Large intestine (tissue), 3 donors: ENCODE data around the gene RYR2. TPM values are rescaled to one million over a fixed set of nuclear protein-coding genes. Genes with fewer than 3 reads are reported as not detected.
A peak's percentile ranks its signal among the peaks of the same experiment; 100 is the strongest.

Experiments used
- DNase-seq, 2 donors: peaks; one replicate each; pipeline versions ENCODE4 v3.0.0 to v3.0.0-alpha.2; 2013
- H3K27ac ChIP-seq: one replicate; pipeline ENCODE4 v1.5.1; 2013; ENCODE audit warnings: low read length
- H3K27me3 ChIP-seq: 2 replicates; pipeline ENCODE4 v1.6.1; 2013; ENCODE audit warnings: low read length; ENCODE audit not compliant: control insufficient read depth, insufficient read depth
- H3K36me3 ChIP-seq: 2 replicates; pipeline ENCODE4 v1.6.1; 2013; ENCODE audit warnings: low read length; ENCODE audit not compliant: control insufficient read depth, insufficient read depth
- H3K4me1 ChIP-seq: one replicate; pipeline ENCODE4 v1.6.1; 2013; ENCODE audit warnings: low read length; ENCODE audit not compliant: control insufficient read depth, insufficient read depth
- H3K4me3 ChIP-seq: one replicate; pipeline ENCODE4 v1.5.1; 2013; ENCODE audit warnings: low read length
- H3K9me3 ChIP-seq: one replicate; pipeline ENCODE4 v1.6.1; 2013; ENCODE audit warnings: mild to moderate bottlenecking, low read depth, low read length, moderate library complexity; ENCODE audit not compliant: control insufficient read depth
- WGBS: methylation state at CpG from one replicate; pipeline ENCODE4 v1.1.5; 2013; ENCODE audit warnings: low lambda C conversion rate; ENCODE audit not compliant: insufficient coverage; 5-methylcytosine and 5-hydroxymethylcytosine counted together
- polyA plus RNA-seq: library from polyadenylated mRNA; unstranded; fragments of 120-200 nt; gene quantifications from one replicate; pipeline ENCODE4 v1.2.1, GENCODE V29; 2013

Gene RYR2
- polyA plus RNA-seq, 1 donor: 4.3 TPM

- H3K4me1 ChIP-seq: peaks cover 15% of the 10 kb centered on the region
- no peak overlapping the region for H3K4me3 ChIP-seq
- H3K9me3 ChIP-seq: no peaks in the 10 kb centered on the region
- H3K27me3 ChIP-seq: no peaks in the 10 kb centered on the region
- H3K27ac ChIP-seq: no peak overlapping the region
- peak; percentile 43 to 79 for DNase-seq
- H3K36me3 ChIP-seq: no peaks in the 10 kb centered on the region
- no CpG with 5 or more reads among the region's 1 CpG for WGBS
Measured at GRCh38 chr1:237685551-237685950, 643.6 kb downstream of the RYR2 start.

DNA sequence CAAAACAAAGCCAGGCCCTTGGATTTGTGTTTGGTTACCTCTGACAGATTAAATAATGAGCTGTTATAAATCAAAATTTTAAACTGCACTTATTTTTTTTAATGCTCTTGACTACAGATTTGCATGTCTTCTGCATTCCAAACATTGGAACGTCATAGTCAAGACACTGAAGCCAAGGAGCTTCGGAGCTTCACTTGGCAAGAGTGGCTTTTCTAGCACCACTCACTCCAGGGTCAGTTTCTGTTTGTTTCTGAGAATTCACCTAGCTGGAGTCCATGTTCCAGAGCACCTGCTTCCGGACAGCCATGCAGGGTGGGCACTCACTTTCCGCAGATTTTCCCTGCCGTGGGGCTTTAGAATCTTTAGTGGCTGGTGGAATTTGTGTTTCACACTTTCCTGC is 645.8 kb downstream of the RYR2 start:
- DNase-seq: no peak
- H3K36me3 ChIP-seq: no peaks in the 10 kb centered on the region
- no peak overlapping the region for H3K27ac ChIP-seq
- no peaks in the 10 kb centered on the region for H3K9me3 ChIP-seq
- WGBS: 92% methylated on average over 2 of the region's 5 CpGs
- no peaks in the 10 kb centered on the region for H3K27me3 ChIP-seq
- no peak overlapping the region for H3K4me3 ChIP-seq
- peaks cover 15% of the 10 kb centered on the region for H3K4me1 ChIP-seq

GRCh38 chr1:237690656-237691055 is 648.7 kb downstream of the RYR2 start:
- WGBS: no CpG with 5 or more reads among the region's 2 CpGs
- Histone ChIP-seq H3K27ac (no peak overlapping the region), H3K27me3 (no peaks in the 10 kb centered on the region), H3K36me3 (no peaks in the 10 kb centered on the region), H3K4me1 (peaks cover 9% of the 10 kb centered on the region), H3K9me3 (no peaks in the 10 kb centered on the region), H3K4me3 (no peak overlapping the region)
- no peak for DNase-seq

DNA sequence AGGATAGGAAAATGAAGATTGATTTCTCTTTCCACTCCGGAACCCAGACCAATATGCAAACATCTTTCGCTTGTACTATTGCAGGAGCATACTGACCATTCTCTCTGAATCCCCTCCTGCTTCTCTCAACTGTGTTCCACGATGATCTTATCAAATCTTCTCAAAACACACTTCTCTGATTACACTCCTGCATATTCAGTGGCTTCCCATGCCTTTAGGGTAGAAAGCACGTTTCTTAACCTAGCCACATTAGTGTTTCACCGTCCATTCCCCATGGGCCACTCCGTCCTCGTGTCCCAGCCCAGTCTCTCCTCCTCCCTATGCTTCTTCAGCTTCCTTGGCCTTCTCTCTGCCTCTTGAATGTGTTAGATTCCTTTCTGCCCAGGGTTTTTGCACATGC is 650.3 kb downstream of the RYR2 start:
- Histone ChIP-seq H3K27ac (no peak overlapping the region), H3K4me1 (no peaks in the 10 kb centered on the region), H3K36me3 (no peaks in the 10 kb centered on the region), H3K9me3 (no peaks in the 10 kb centered on the region), H3K27me3 (no peaks in the 10 kb centered on the region), H3K4me3 (no peak overlapping the region)
- no peak for DNase-seq
- whole genome bisulfite sequencing: 80% methylated on average over 2 of the region's 7 CpGs

GRCh38 chr1:237695878-237696277 is 653.9 kb downstream of the RYR2 start:
- Histone ChIP-seq H3K36me3 (no peaks in the 10 kb centered on the region), H3K27me3 (no peaks in the 10 kb centered on the region), H3K4me1 (no peaks in the 10 kb centered on the region), H3K4me3 (no peak overlapping the region), H3K27ac (no peak overlapping the region), H3K9me3 (no peaks in the 10 kb centered on the region)
- no peak for DNase-seq

DNA sequence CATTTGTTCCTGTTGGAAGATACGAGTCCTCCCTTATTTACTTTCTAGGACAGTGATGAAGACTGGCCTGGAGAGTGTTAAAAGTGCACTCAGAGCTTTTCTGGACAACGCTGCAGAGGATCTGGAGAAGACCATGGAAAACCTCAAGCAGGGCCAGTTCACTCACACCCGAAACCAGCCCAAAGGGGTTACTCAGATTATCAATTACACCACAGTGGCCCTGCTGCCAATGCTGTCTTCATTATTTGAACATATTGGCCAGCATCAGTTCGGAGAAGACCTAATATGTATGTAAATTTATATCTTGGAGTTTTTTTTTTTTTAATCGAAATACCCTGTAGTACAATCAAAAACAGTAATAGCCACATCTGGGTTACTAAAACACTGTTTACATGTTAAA is 658.2 kb downstream of the RYR2 start:
- Histone ChIP-seq H3K9me3 (no peaks in the 10 kb centered on the region), H3K4me1 (peaks cover 7% of the 10 kb centered on the region), H3K27me3 (no peaks in the 10 kb centered on the region), H3K36me3 (no peaks in the 10 kb centered on the region), H3K27ac (no peak overlapping the region), H3K4me3 (no peak overlapping the region)
- WGBS: 100% methylated on average over 3 of the region's 5 CpGs
- DNase-seq: no peak

- peak overlapping the region; percentile 65 for H3K27ac ChIP-seq
- peak in 1 of 2 donors; percentile 44 for DNase-seq
- WGBS: no CpG with 5 or more reads among the region's 2 CpGs
Measured at GRCh38 chr1:237701534-237701933, 659.5 kb downstream of the RYR2 start.

DNA sequence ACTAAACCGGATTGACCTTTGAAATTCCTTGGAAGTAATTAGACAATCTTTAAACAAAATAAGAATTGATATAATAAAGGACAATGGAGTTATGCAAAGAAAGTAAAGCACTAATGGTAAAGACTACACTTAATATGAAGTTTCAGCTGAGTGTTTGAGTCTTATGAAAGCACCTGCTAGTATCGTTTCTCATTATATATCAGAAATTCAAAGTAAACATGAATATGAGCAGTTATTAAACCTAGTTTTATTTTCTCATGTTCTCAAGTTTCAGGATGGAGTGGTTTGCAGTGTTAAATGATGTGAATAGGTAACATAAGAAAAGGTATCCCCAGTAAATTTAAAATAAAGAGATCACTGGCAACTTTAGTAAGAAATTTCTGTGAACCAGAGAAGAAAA is 660.2 kb downstream of the RYR2 start:
- 22% methylated on average over 2 of the region's 2 CpGs for WGBS
- Histone ChIP-seq H3K9me3 (no peaks in the 10 kb centered on the region), H3K4me1 (peaks cover 7% of the 10 kb centered on the region), H3K27ac (peak overlapping the region; percentile 65), H3K27me3 (no peaks in the 10 kb centered on the region), H3K36me3 (no peaks in the 10 kb centered on the region), H3K4me3 (no peak overlapping the region)
- peak in 1 of 2 donors; percentile 55 for DNase-seq

More at GRCh38 chr1:237701534-237701933, 659.5 kb downstream of the RYR2 start:
- no peaks in the 10 kb centered on the region for H3K9me3 ChIP-seq
- peaks cover 7% of the 10 kb centered on the region for H3K4me1 ChIP-seq
- H3K4me3 ChIP-seq: no peak overlapping the region
- no peaks in the 10 kb centered on the region for H3K27me3 ChIP-seq
- no peaks in the 10 kb centered on the region for H3K36me3 ChIP-seq

DNA sequence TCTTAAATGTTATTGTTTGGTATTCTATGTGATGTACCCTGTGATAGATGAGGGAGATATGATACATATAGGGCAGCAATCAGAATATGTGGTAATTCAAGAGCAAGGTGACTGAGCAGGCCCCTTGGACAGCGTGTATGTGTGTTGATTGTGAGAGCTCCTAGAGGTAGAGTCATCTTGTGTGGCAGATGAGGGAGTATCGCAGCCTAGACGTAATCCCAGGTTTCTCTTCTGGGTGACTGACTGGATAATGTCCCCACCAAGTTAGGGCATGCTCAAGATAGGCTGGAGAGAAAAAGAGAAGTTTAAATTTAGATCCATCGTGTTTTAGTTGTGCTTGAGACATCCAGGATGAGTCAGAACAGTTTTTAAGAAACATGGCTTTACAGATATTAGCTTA is 663.5 kb downstream of the RYR2 start:
- H3K36me3 ChIP-seq: no peaks in the 10 kb centered on the region
- no peak overlapping the region for H3K27ac ChIP-seq
- WGBS: no CpG with 5 or more reads among the region's 4 CpGs
- no peaks in the 10 kb centered on the region for H3K27me3 ChIP-seq
- H3K9me3 ChIP-seq: no peaks in the 10 kb centered on the region
- H3K4me1 ChIP-seq: peaks cover 10% of the 10 kb centered on the region
- no peak overlapping the region for H3K4me3 ChIP-seq
- DNase-seq: no peak

DNA sequence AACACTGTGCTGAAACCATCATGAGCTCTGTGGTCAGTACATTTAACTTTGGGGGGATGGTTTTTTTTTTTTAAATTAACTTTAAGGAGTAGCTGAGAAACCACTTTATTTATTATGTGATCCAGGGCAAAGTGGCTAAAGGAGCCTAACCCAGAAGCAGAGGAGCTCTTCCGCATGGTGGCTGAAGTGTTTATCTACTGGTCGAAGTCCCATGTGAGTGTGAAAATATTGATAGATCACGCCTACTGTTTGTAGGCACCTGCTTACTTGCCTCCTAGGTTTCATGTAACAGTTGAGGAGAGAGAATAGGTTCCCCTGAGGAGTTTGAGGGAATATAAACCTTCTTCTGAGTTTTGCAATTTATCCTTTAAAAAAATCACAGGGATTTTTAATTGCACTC is 667.4 kb downstream of the RYR2 start:
- no peak overlapping the region for H3K4me3 ChIP-seq
- no peaks in the 10 kb centered on the region for H3K36me3 ChIP-seq
- WGBS: no CpG with 5 or more reads among the region's 3 CpGs
- peaks cover 3% of the 10 kb centered on the region for H3K4me1 ChIP-seq
- H3K27ac ChIP-seq: peak overlapping the region; percentile 18
- DNase-seq: peak; percentile 38 to 78
- H3K9me3 ChIP-seq: no peaks in the 10 kb centered on the region
- no peaks in the 10 kb centered on the region for H3K27me3 ChIP-seq

DNA sequence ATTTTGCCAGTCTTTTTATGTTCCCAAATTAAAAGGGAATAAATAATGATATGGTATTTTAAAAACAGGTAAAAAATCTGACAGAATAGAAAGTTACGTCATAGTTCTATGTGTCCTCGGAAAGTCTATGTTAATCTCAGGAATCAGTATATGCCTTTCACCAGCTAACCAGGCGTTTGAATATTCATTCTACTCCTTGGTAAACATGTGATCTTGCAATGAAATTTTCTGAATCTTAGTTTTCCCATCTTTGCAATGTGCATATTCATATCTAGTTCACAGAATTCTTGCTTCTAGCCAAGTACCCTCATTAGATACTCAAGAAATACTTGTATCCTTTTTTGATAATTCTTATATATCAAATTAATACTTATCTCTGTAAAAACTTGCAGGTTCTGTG is 669.3 kb downstream of the RYR2 start:
- Histone ChIP-seq H3K27me3 (no peaks in the 10 kb centered on the region), H3K36me3 (no peaks in the 10 kb centered on the region), H3K27ac (no peak overlapping the region), H3K4me3 (no peak overlapping the region), H3K4me1 (peaks cover 3% of the 10 kb centered on the region), H3K9me3 (no peaks in the 10 kb centered on the region)
- no peak for DNase-seq
- 93% methylated on average over 2 of the region's 3 CpGs for WGBS
